Measurements from ENCODE around the gene MST1.

The MST1 gene

DNA sequence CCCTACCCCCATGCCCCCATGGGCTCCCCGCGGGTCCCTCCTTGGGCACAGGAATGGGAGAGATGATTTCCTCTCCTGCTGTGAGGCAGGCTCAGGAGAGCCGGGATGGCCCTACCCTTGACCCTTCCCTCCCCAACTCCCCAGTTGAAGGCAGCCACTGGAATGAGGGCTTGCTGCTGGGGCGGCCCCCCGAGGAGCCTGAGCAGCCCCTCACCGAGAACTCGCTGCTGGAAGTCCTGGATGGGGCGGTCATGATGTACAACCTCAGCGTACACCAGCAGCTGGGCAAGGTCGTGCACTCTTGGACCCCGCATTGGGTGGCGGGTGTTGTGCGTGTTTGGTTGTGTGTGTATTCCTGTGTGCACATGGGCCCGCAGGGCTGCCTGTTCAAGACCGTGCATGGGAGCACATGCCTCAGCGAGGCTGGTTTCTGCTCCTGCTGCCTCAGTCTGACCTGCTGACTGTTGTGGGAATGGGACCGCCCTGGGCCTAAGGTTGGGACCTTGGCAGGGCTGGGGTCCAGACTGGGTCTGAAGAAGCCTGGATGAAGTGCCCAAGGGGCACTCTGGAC lies 16.2 kb upstream of the MST1 start:
- POLR2A ChIA-PET, result no interaction called here
- H3K36me3 ChIP-seq (ENCODE audit: control insufficient read depth in 2 of 2, insufficient read depth in 1 of 2, low read length in 2 of 2), result peaks cover 0 to 72% of the 10 kb centered on the region in 2 experiments; a peak in 2 of 3 replicates
- TF ChIP-seq KLF10 (tag by site-specific recombination; IDR thresholded peaks at IDR 0.05), result no peak

DNA sequence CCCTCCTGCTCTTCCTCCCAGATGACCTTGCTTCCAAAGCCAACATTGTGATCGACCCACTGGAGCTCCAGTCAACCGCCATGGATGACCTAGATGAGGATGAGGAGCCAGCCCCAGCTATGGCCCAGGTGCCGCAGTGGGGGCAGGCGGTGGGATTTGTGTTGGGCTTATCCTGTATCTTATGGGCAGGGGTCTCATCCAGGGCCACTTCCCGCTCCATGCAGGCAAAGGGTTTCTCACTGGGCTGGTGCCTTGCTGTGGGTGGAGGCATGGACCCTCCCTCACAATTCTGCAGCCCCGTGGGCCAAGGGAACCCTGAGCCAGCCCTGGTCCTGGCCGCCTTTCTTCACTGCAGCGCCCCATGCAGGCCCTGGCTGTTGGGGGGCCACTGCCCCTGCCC lies 15.4 kb upstream of the MST1 start:
- ChIA-PET CTCF (interaction anchor here (0.6 to 4.7 kb wide), 2 partner anchors 97 to 135 kb away, joined by 4 to 36 read pairs; no protein-coding TSS in a partner anchor), POLR2A (no interaction called here)
- H3K36me3 ChIP-seq (ENCODE audit: control insufficient read depth in 2 of 2, insufficient read depth in 1 of 2, low read length in 2 of 2), result peaks cover 0 to 81% of the 10 kb centered on the region in 2 experiments; a peak in 2 of 3 replicates
- no peak overlapping the region for H3K4me3 ChIP-seq (ENCODE audit: low read depth, low read length)
- TF ChIP-seq, protein P1, sequence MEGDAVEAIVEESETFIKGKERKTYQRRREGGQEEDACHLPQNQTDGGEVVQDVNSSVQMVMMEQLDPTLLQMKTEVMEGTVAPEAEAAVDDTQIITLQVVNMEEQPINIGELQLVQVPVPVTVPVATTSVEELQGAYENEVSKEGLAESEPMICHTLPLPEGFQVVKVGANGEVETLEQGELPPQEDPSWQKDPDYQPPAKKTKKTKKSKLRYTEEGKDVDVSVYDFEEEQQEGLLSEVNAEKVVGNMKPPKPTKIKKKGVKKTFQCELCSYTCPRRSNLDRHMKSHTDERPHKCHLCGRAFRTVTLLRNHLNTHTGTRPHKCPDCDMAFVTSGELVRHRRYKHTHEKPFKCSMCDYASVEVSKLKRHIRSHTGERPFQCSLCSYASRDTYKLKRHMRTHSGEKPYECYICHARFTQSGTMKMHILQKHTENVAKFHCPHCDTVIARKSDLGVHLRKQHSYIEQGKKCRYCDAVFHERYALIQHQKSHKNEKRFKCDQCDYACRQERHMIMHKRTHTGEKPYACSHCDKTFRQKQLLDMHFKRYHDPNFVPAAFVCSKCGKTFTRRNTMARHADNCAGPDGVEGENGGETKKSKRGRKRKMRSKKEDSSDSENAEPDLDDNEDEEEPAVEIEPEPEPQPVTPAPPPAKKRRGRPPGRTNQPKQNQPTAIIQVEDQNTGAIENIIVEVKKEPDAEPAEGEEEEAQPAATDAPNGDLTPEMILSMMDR (tag by site-specific recombination; IDR thresholded peaks at IDR 0.05), result no peak
- TF ChIP-seq GLIS1 (tag by site-specific recombination; IDR thresholded peaks at IDR 0.05) (no peak), ZNF660 (tag by site-specific recombination; IDR thresholded peaks at IDR 0.05) (no peak), ZNF223 (tag by site-specific recombination; IDR thresholded peaks at IDR 0.05) (no peak), GLI4 (tag by site-specific recombination; IDR thresholded peaks at IDR 0.05) (no peak), ZNF610 (tag by site-specific recombination; IDR thresholded peaks at IDR 0.05; ENCODE audit: borderline replicate concordance) (no peak), GLI2 (tag by site-specific recombination; IDR thresholded peaks at IDR 0.05; ENCODE audit: borderline replicate concordance, low read depth) (no peak), ZSCAN30 (tag by site-specific recombination; IDR thresholded peaks at IDR 0.05) (no peak), ZFP41 (tag by site-specific recombination; IDR thresholded peaks at IDR 0.05; ENCODE audit: borderline replicate concordance) (no peak), ZNF266 (tag by site-specific recombination; IDR thresholded peaks at IDR 0.05; ENCODE audit: low read depth) (no peak), ZNF274 (IDR thresholded peaks at IDR 0.05; ENCODE audit: low read length) (no peak), ZNF274 (tag by site-specific recombination; IDR thresholded peaks at IDR 0.05; ENCODE audit: borderline replicate concordance) (no peak), GFI1B (tag by site-specific recombination; IDR thresholded peaks at IDR 0.05) (no peak), ZNF10 (tag by site-specific recombination; IDR thresholded peaks at IDR 0.05) (no peak)
- TF ChIP-seq, protein P2, sequence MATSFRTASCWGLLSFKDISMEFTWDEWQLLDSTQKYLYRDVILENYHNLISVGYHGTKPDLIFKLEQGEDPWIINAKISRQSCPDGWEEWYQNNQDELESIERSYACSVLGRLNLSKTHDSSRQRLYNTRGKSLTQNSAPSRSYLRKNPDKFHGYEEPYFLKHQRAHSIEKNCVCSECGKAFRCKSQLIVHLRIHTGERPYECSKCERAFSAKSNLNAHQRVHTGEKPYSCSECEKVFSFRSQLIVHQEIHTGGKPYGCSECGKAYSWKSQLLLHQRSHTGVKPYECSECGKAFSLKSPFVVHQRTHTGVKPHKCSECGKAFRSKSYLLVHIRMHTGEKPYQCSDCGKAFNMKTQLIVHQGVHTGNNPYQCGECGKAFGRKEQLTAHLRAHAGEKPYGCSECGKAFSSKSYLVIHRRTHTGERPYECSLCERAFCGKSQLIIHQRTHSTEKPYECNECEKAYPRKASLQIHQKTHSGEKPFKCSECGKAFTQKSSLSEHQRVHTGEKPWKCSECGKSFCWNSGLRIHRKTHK (tag by site-specific recombination; IDR thresholded peaks at IDR 0.05), result no peak
- TF ChIP-seq, protein P3, sequence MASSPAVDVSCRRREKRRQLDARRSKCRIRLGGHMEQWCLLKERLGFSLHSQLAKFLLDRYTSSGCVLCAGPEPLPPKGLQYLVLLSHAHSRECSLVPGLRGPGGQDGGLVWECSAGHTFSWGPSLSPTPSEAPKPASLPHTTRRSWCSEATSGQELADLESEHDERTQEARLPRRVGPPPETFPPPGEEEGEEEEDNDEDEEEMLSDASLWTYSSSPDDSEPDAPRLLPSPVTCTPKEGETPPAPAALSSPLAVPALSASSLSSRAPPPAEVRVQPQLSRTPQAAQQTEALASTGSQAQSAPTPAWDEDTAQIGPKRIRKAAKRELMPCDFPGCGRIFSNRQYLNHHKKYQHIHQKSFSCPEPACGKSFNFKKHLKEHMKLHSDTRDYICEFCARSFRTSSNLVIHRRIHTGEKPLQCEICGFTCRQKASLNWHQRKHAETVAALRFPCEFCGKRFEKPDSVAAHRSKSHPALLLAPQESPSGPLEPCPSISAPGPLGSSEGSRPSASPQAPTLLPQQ (tag by site-specific recombination; IDR thresholded peaks at IDR 0.05), result no peak
- TF ChIP-seq, protein P4, sequence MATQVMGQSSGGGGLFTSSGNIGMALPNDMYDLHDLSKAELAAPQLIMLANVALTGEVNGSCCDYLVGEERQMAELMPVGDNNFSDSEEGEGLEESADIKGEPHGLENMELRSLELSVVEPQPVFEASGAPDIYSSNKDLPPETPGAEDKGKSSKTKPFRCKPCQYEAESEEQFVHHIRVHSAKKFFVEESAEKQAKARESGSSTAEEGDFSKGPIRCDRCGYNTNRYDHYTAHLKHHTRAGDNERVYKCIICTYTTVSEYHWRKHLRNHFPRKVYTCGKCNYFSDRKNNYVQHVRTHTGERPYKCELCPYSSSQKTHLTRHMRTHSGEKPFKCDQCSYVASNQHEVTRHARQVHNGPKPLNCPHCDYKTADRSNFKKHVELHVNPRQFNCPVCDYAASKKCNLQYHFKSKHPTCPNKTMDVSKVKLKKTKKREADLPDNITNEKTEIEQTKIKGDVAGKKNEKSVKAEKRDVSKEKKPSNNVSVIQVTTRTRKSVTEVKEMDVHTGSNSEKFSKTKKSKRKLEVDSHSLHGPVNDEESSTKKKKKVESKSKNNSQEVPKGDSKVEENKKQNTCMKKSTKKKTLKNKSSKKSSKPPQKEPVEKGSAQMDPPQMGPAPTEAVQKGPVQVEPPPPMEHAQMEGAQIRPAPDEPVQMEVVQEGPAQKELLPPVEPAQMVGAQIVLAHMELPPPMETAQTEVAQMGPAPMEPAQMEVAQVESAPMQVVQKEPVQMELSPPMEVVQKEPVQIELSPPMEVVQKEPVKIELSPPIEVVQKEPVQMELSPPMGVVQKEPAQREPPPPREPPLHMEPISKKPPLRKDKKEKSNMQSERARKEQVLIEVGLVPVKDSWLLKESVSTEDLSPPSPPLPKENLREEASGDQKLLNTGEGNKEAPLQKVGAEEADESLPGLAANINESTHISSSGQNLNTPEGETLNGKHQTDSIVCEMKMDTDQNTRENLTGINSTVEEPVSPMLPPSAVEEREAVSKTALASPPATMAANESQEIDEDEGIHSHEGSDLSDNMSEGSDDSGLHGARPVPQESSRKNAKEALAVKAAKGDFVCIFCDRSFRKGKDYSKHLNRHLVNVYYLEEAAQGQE (tag by site-specific recombination; IDR thresholded peaks at IDR 0.05), result no peak
- no peaks in the 10 kb centered on the region for H3K4me1 ChIP-seq (ENCODE audit: control insufficient read depth, insufficient read depth, low read length)
- no peak overlapping the region for H3K27ac ChIP-seq (ENCODE audit: extremely low read depth, low read depth, low read length)
- no peaks in the 10 kb centered on the region for H3K9me3 ChIP-seq (ENCODE audit: control insufficient read depth, insufficient read depth, low read depth, low read length)

More for the DNA sequence above, 16.2 kb upstream of the MST1 start:
- Histone ChIP-seq H3K4me1 (ENCODE audit: control insufficient read depth, insufficient read depth, low read length) (no peaks in the 10 kb centered on the region), H3K9me3 (ENCODE audit: control insufficient read depth, insufficient read depth, low read depth, low read length) (no peaks in the 10 kb centered on the region), H3K4me3 (ENCODE audit: low read depth, low read length) (no peak overlapping the region), H3K27ac (ENCODE audit: extremely low read depth, low read depth, low read length) (no peak overlapping the region)
- CTCF ChIA-PET, result interaction anchor here (0.6 kb wide), 1 partner anchor 97 kb away, joined by 3 read pairs; no protein-coding TSS in a partner anchor

Data from HEK293 (cell line).